Stimulated activated CD4-positive, alpha-beta T cell treated with anti-CD3 and anti-CD28 coated beads, Interleukin-4, amount 100 ng/mL, for 48 hours (primary cell): ENCODE measurements around the gene DR1.
"Not testable (repeated sequence)": the region's sequence is repeated elsewhere in the genome, so short reads cannot be mapped to it uniquely, and the experiment has no call there.

Source experiments
- DNase-seq, 2 donors: peaks; one replicate each; pipeline ENCODE4 v3.0.0-alpha.2; 2020; ENCODE audit warnings: low read depth in 2 of 2

The DR1 gene

GRCh38 chr1:93386268-93386667, 40.6 kb downstream of the DR1 start:
- not testable (repeated sequence) for DNase-seq

GRCh38 chr1:93394514-93394913, 48.8 kb downstream of the DR1 start:
- no peak for DNase-seq

GRCh38 chr1:93395195-93395594, 49.5 kb downstream of the DR1 start:
- DNase-seq = no peak

- DNase-seq = no peak
These were observed 54.1 kb downstream of the DR1 start for GRCh38 chr1:93399781-93400180.

GRCh38 chr1:93408203-93408602, 62.5 kb downstream of the DR1 start:
- no peak for DNase-seq

- DNase-seq = no peak
These were observed 65.3 kb downstream of the DR1 start for GRCh38 chr1:93411000-93411399.

- no peak for DNase-seq
These were observed 69.0 kb downstream of the DR1 start for GRCh38 chr1:93414749-93415148.

GRCh38 chr1:93415296-93415695, 69.6 kb downstream of the DR1 start:
- DNase-seq = no peak

GRCh38 chr1:93416183-93416582, 70.5 kb downstream of the DR1 start:
- no peak for DNase-seq
